ENCODE results near the gene TMEM86B. TPM values are rescaled to one million over a fixed set of nuclear protein-coding genes. Genes with fewer than 3 reads are reported as not detected.

The TMEM86B gene
- polyA plus RNA-seq, 1 donor from 2014 or later, result 2.3 TPM

DNA sequence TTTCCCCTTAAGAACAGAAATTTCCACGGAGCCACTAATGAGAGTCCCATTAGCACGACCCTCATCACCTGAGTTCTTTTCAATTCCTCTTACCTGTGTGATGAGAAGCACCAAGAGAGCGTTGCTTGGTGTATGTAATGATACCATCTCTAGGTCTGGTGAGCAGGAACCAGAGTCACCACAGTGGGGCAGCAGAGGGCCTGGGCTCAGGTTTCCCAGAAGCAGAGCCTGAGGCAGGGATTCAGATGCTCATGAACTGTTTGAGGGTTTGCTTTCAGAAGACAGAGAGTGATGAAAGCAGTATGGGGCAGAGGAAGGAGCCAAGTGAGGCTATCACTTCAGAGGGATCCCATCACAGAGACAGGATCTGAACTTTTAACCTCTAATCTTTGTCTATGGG, 16.1 kb downstream of the TMEM86B start:
- Histone ChIP-seq H3K27ac (ENCODE audit: low read length) (no peak overlapping the region), H3K9me2 (ENCODE audit: insufficient read depth, low read length) (no peaks in the 10 kb centered on the region), H3K27me3 (ENCODE audit: insufficient read depth, low read depth, low read length) (no peaks in the 10 kb centered on the region), H4K20me1 (ENCODE audit: insufficient read depth) (no peaks in the 10 kb centered on the region), H3K4me2 (ENCODE audit: low read length) (no peak overlapping the region), H3K4me3 (ENCODE audit: low read length) (no peak overlapping the region), H3K36me3 (ENCODE audit: insufficient read depth, low read length) (no peaks in the 10 kb centered on the region), H3K9ac (ENCODE audit: low read length) (no peak overlapping the region), H3K9me3 (ENCODE audit: low read length) (no peaks in the 10 kb centered on the region), H3K79me2 (replicated peaks; ENCODE audit: insufficient read depth, low read length) (no peaks in the 10 kb centered on the region), H2AFZ (ENCODE audit: low read depth, low read length) (no peak overlapping the region), H3F3A (ENCODE audit: insufficient read depth, low read length, poor library complexity, severe bottlenecking) (no peaks in the 10 kb centered on the region)
- TF ChIP-seq SMC3 (conservative IDR thresholded peaks at IDR 0.05; ENCODE audit: poor library complexity), result peak; percentile 59
- TF ChIP-seq RAD21 (conservative IDR thresholded peaks at IDR 0.05), result peak; percentile 47
- TF ChIP-seq EP300 (conservative IDR thresholded peaks at IDR 0.05; ENCODE audit: poor library complexity, severe bottlenecking), result no peak
- no peak for TF ChIP-seq REST (IDR thresholded peaks at IDR 0.05; ENCODE audit: borderline replicate concordance)
- no peak for TF ChIP-seq MXI1 (conservative IDR thresholded peaks at IDR 0.05; ENCODE audit: poor library complexity, severe bottlenecking)
- no peak for TF ChIP-seq TAF1 (IDR thresholded peaks at IDR 0.05; ENCODE audit: low read depth)
- TF ChIP-seq, protein P1, sequence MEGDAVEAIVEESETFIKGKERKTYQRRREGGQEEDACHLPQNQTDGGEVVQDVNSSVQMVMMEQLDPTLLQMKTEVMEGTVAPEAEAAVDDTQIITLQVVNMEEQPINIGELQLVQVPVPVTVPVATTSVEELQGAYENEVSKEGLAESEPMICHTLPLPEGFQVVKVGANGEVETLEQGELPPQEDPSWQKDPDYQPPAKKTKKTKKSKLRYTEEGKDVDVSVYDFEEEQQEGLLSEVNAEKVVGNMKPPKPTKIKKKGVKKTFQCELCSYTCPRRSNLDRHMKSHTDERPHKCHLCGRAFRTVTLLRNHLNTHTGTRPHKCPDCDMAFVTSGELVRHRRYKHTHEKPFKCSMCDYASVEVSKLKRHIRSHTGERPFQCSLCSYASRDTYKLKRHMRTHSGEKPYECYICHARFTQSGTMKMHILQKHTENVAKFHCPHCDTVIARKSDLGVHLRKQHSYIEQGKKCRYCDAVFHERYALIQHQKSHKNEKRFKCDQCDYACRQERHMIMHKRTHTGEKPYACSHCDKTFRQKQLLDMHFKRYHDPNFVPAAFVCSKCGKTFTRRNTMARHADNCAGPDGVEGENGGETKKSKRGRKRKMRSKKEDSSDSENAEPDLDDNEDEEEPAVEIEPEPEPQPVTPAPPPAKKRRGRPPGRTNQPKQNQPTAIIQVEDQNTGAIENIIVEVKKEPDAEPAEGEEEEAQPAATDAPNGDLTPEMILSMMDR (IDR thresholded peaks at IDR 0.05; ENCODE audit: poor library complexity, severe bottlenecking), result peak; percentile 58
- no peak for TF ChIP-seq EZH2 (IDR thresholded peaks at IDR 0.05; ENCODE audit: borderline replicate concordance, insufficient read depth, low read length, poor library complexity, severe bottlenecking)
- no peak for TF ChIP-seq POLR2AphosphoS5 (IDR thresholded peaks at IDR 0.05)

GRCh38 chr19:55209693-55210472, 18.7 kb downstream of the TMEM86B start:
- Histone ChIP-seq H3K36me3 (ENCODE audit: insufficient read depth, low read length) (no peaks in the 10 kb centered on the region), H3K4me2 (ENCODE audit: low read length) (no peak overlapping the region), H3K27me3 (ENCODE audit: insufficient read depth, low read depth, low read length) (no peaks in the 10 kb centered on the region), H4K20me1 (ENCODE audit: insufficient read depth) (no peaks in the 10 kb centered on the region), H3K27ac (ENCODE audit: low read length) (no peak overlapping the region), H3K79me2 (replicated peaks; ENCODE audit: insufficient read depth, low read length) (no peaks in the 10 kb centered on the region), H3K9me3 (ENCODE audit: low read length) (no peaks in the 10 kb centered on the region), H3F3A (ENCODE audit: insufficient read depth, low read length, poor library complexity, severe bottlenecking) (no peaks in the 10 kb centered on the region), H2AFZ (ENCODE audit: low read depth, low read length) (no peak overlapping the region), H3K4me3 (ENCODE audit: low read length) (no peak overlapping the region), H3K9me2 (ENCODE audit: insufficient read depth, low read length) (no peaks in the 10 kb centered on the region), H3K9ac (ENCODE audit: low read length) (no peak overlapping the region)
- TF ChIP-seq MXI1 (conservative IDR thresholded peaks at IDR 0.05; ENCODE audit: poor library complexity, severe bottlenecking), result no peak
- no peak for TF ChIP-seq SMC3 (conservative IDR thresholded peaks at IDR 0.05; ENCODE audit: poor library complexity)
- no peak for TF ChIP-seq EZH2 (IDR thresholded peaks at IDR 0.05; ENCODE audit: borderline replicate concordance, insufficient read depth, low read length, poor library complexity, severe bottlenecking)
- TF ChIP-seq EP300 (conservative IDR thresholded peaks at IDR 0.05; ENCODE audit: poor library complexity, severe bottlenecking), result no peak
- TF ChIP-seq REST (IDR thresholded peaks at IDR 0.05; ENCODE audit: borderline replicate concordance), result no peak
- TF ChIP-seq, protein P1 (IDR thresholded peaks at IDR 0.05; ENCODE audit: poor library complexity, severe bottlenecking), result no peak
- no peak for TF ChIP-seq POLR2AphosphoS5 (IDR thresholded peaks at IDR 0.05)
- no peak for TF ChIP-seq RAD21 (conservative IDR thresholded peaks at IDR 0.05)
- TF ChIP-seq TAF1 (IDR thresholded peaks at IDR 0.05; ENCODE audit: low read depth), result no peak

Data from neural cell (in vitro differentiated cells).